HCT116 (cell line): ENCODE measurements around the gene ARHGEF16. TPM values are rescaled to one million over a fixed set of nuclear protein-coding genes. Genes with fewer than 3 reads are reported as not detected.

Experiments used
- ATAC-seq: fragments of 200-7000 bp; cut with Tn5 transposase; 2 replicates; pipeline ENCODE4 v1.9.1; 2020; ENCODE audit warnings: mild to moderate bottlenecking, moderate library complexity
- BruUV-seq: library from RNA; stranded (reverse); fragments of 400-500 nt; replicated peaks from 2 replicates; lab custom pipeline; 2021; lab: Mats Ljungman, UMichigan
- CTCF ChIA-PET: fragments of 300-600 bp; sonication (Branson Sonifier 250); formaldehyde crosslinking; loops from one replicate; lab custom pipeline; 2021; ENCODE audit warnings: antibody characterized with exemption; lab: Charles Lee
- POLR2A ChIA-PET: fragments of 300-600, 350-600 bp; sonication (Branson Sonifier 250); formaldehyde crosslinking; loops from one replicate; lab custom pipeline; 2021; ENCODE audit warnings: antibody characterized with exemption; lab: Charles Lee
- RAD21 ChIA-PET, 2 experiments: fragments of 300-600 bp; sonication (Branson Sonifier 250); formaldehyde crosslinking; loops; one replicate each; lab custom pipeline; 2023; ENCODE audit warnings: low total read pairs in 2 of 2; ENCODE audit not compliant: uncharacterized antibody in 2 of 2, unreplicated experiment in 2 of 2, low non-redundant PET in 1 of 2; lab: Charles Lee
- DNase-seq: peaks from one replicate; pipeline ENCODE4 v3.0.0-alpha.2; 2010; ENCODE audit warnings: low read depth, low spot score
- H2AFZ ChIP-seq: fragments of 200-600 bp; shearing (Covaris generic), sonication (generic); 2 replicates; pipeline ENCODE4 v1.6.1; 2017; ENCODE audit warnings: low read depth, mixed run types, mixed read lengths, antibody characterized with exemption, low read length; ENCODE audit not compliant: poor library complexity, severe bottlenecking
- H3K27ac ChIP-seq: 2 replicates; pipeline ENCODE4 v1.5.1; 2012; ENCODE audit warnings: low read depth, low read length
- H3K27me3 ChIP-seq: fragments of 200-600 bp; sonication (generic); 2 replicates; pipeline ENCODE4 v1.6.1; 2016; ENCODE audit warnings: mixed run types, low read length, mixed read lengths; ENCODE audit not compliant: insufficient read depth
- H3K36me3 ChIP-seq, 2 experiments: fragments of 200-500 bp in 1 of 2; fragments of 200-600 bp in 1 of 2; sonication (Bioruptor generic) in 1 of 2; sonication (generic) in 1 of 2; 2 replicates each; pipeline versions ENCODE4 v1.5.1 to v1.6.1; 2014 to 2016; ENCODE audit warnings: low read length in 2 of 2, inconsistent platforms in 1 of 2, mixed read lengths in 1 of 2, mixed run types in 1 of 2; ENCODE audit not compliant: insufficient read depth in 2 of 2, control insufficient read depth in 1 of 2
- H3K4me1 ChIP-seq, 2 experiments: fragments of 200-600 bp in 1 of 2; sonication (generic) in 1 of 2; 2 replicates each; pipeline versions ENCODE4 v1.5.1 to v1.6.1; 2012 to 2017; ENCODE audit warnings: low read length in 2 of 2, inconsistent platforms in 1 of 2, mild to moderate bottlenecking in 1 of 2, mixed read lengths in 1 of 2, mixed run types in 1 of 2, moderate library complexity in 1 of 2; ENCODE audit not compliant: insufficient read depth in 2 of 2, control insufficient read depth in 1 of 2
- H3K4me2 ChIP-seq: fragments of 200-600 bp; sonication (generic); 2 replicates; pipeline ENCODE4 v1.6.1; 2017; ENCODE audit warnings: mixed run types, low read length, mixed read lengths
- H3K4me3 ChIP-seq, 2 experiments: fragments of 200-600 bp in 1 of 2; sonication (generic) in 1 of 2; replicated peaks in 1 of 2; 2 replicates each; pipeline ENCODE4 v1.5.1; 2011 to 2016; ENCODE audit warnings: low read length in 2 of 2, control low read depth in 1 of 2, low read depth in 1 of 2, mild to moderate bottlenecking in 1 of 2, mixed read lengths in 1 of 2, mixed run types in 1 of 2
- H3K79me2 ChIP-seq: fragments of 200-600 bp; sonication (generic); 2 replicates; pipeline ENCODE4 v1.6.1; 2017; ENCODE audit warnings: mild to moderate bottlenecking, mixed run types, low read length, moderate library complexity, mixed read lengths; ENCODE audit not compliant: insufficient read depth
- H3K9ac ChIP-seq: fragments of 200-600 bp; sonication (generic); 2 replicates; pipeline ENCODE4 v1.6.1; 2016; ENCODE audit warnings: low read length, mixed read lengths
- H3K9me2 ChIP-seq: fragments of 200-600 bp; sonication (generic), shearing (Covaris generic); 2 replicates; pipeline ENCODE4 v1.6.1; 2017; ENCODE audit warnings: mixed run types, mild to moderate bottlenecking, moderate library complexity; ENCODE audit not compliant: insufficient read depth
- H3K9me3 ChIP-seq, 2 experiments: fragments of 200-500 bp in 1 of 2; fragments of 200-600 bp in 1 of 2; sonication (Bioruptor generic) in 1 of 2; sonication (generic) in 1 of 2; 2 replicates each; pipeline ENCODE4 v1.6.1; 2014 to 2017; ENCODE audit warnings: low read length in 2 of 2, mixed read lengths in 2 of 2, inconsistent platforms in 1 of 2, low read depth in 1 of 2, mild to moderate bottlenecking in 1 of 2, mixed run types in 1 of 2, moderate library complexity in 1 of 2; ENCODE audit not compliant: control insufficient read depth in 1 of 2, insufficient read depth in 1 of 2
- H4K20me1 ChIP-seq: fragments of 200-600 bp; sonication (generic), shearing (Covaris generic); 2 replicates; pipeline ENCODE4 v1.6.1; 2017; ENCODE audit warnings: mixed run types, mild to moderate bottlenecking, moderate library complexity; ENCODE audit not compliant: insufficient read depth
- ATF3 ChIP-seq: IDR thresholded peaks from 2 replicates; pipeline ENCODE4 v1.6.1; 2012
- CEBPB ChIP-seq: IDR thresholded peaks from 2 replicates; pipeline ENCODE4 v1.6.1; 2012; ENCODE audit warnings: low read depth
- EGR1 ChIP-seq: IDR thresholded peaks from 2 replicates; pipeline ENCODE4 v1.6.1; 2012; ENCODE audit warnings: low read depth
- ELF1 ChIP-seq: IDR thresholded peaks from 2 replicates; pipeline ENCODE4 v1.6.1; 2012; ENCODE audit warnings: low read depth, borderline replicate concordance
- EZH2 ChIP-seq: fragments of 200-600 bp; sonication (generic); IDR thresholded peaks from 2 replicates; pipeline ENCODE4 v1.6.1; 2017; ENCODE audit warnings: antibody characterized with exemption, mixed run types
- EZH2phosphoT487 ChIP-seq: fragments of 200-600 bp; IDR thresholded peaks from 2 replicates; pipeline ENCODE4 v1.6.1; 2018; ENCODE audit warnings: antibody characterized with exemption, borderline replicate concordance
- JUND ChIP-seq: IDR thresholded peaks from 2 replicates; pipeline ENCODE4 v1.6.1; 2012
- MAX ChIP-seq: IDR thresholded peaks from 2 replicates; pipeline ENCODE4 v1.6.1; 2012
- POLR2A ChIP-seq: IDR thresholded peaks from 2 replicates; pipeline ENCODE4 v1.7.0; 2011; ENCODE audit warnings: borderline replicate concordance; ENCODE audit not compliant: insufficient read depth, insufficient read length; ENCODE audit errors: extremely low read depth
- POLR2AphosphoS5 ChIP-seq: IDR thresholded peaks from 2 replicates; pipeline ENCODE4 v1.6.1; 2011; ENCODE audit warnings: mild to moderate bottlenecking, low read depth, low read length, moderate library complexity
- RAD21 ChIP-seq: IDR thresholded peaks from 2 replicates; pipeline ENCODE4 v1.6.1; 2012; ENCODE audit warnings: low read depth, mild to moderate bottlenecking
- TCF7L2 ChIP-seq: IDR thresholded peaks from 2 replicates; pipeline ENCODE4 v1.7.0; 2011; ENCODE audit warnings: borderline replicate concordance, inconsistent platforms; ENCODE audit not compliant: insufficient read depth, insufficient read length; ENCODE audit errors: extremely low read depth
- intact Hi-C: fragments of 100-400 bp; cut with micrococcal nuclease; formaldehyde crosslinking; loops from 2 replicates; pipeline ENCODE4 v1.10.0; 2022
- total RNA-seq: library from RNA; stranded (reverse); gene quantifications from one replicate; pipeline ENCODE4 v1.2.1, GENCODE V29; 2021; ENCODE audit not compliant: unreplicated experiment
- TF ChIP-seq, protein P1 (sequence below), 3 experiments: fragments of 200-600 bp in 1 of 3; sonication (generic) in 1 of 3; IDR thresholded peaks in 2 of 3; conservative IDR thresholded peaks in 1 of 3; 2 replicates each; pipeline ENCODE4 v1.5.1; 2012 to 2017; ENCODE audit warnings: low read depth in 2 of 3, low read length in 2 of 3, antibody characterized with exemption in 1 of 3, borderline replicate concordance in 1 of 3, control low read depth in 1 of 3, mild to moderate bottlenecking in 1 of 3, mixed read lengths in 1 of 3, mixed run types in 1 of 3, moderate library complexity in 1 of 3; ENCODE audit not compliant: insufficient read depth in 1 of 3

Gene ARHGEF16
- total RNA-seq, 1 experiment from 2014 or later, result 37.4 TPM

GRCh38 chr1:3502641-3503524 lies 48.4 kb downstream of the ARHGEF16 start:
- no peaks in the 10 kb centered on the region for H3K79me2 ChIP-seq
- no peaks in the 10 kb centered on the region for H3K36me3 ChIP-seq
- peaks cover 6 to 33% of the 10 kb centered on the region in 2 experiments; a peak in 2 of 4 replicates for H3K4me1 ChIP-seq
- no TSS peak for BruUV-seq
- no peak overlapping the region for H3K4me3 ChIP-seq
- no peak for TF ChIP-seq JUND
- TF ChIP-seq ATF3, result no peak
- TF ChIP-seq CEBPB, result no peak
- TF ChIP-seq POLR2AphosphoS5, result no peak
- TF ChIP-seq, protein P1, sequence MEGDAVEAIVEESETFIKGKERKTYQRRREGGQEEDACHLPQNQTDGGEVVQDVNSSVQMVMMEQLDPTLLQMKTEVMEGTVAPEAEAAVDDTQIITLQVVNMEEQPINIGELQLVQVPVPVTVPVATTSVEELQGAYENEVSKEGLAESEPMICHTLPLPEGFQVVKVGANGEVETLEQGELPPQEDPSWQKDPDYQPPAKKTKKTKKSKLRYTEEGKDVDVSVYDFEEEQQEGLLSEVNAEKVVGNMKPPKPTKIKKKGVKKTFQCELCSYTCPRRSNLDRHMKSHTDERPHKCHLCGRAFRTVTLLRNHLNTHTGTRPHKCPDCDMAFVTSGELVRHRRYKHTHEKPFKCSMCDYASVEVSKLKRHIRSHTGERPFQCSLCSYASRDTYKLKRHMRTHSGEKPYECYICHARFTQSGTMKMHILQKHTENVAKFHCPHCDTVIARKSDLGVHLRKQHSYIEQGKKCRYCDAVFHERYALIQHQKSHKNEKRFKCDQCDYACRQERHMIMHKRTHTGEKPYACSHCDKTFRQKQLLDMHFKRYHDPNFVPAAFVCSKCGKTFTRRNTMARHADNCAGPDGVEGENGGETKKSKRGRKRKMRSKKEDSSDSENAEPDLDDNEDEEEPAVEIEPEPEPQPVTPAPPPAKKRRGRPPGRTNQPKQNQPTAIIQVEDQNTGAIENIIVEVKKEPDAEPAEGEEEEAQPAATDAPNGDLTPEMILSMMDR (IDR thresholded peaks at IDR 0.05 in 2 of 3, conservative IDR thresholded peaks at IDR 0.05 in 1 of 3; ENCODE audit: borderline replicate concordance in 1 of 3, insufficient read depth in 1 of 3, low read depth in 2 of 3, low read length in 2 of 3), result no peak
- no peak for TF ChIP-seq EZH2phosphoT487
- no peak for TF ChIP-seq MAX
- no peak for TF ChIP-seq POLR2A
- TF ChIP-seq TCF7L2, result no peak
- TF ChIP-seq EGR1, result no peak
- TF ChIP-seq EZH2, result no peak
- no peak for TF ChIP-seq RAD21
- TF ChIP-seq ELF1, result no peak
- TF ChIP-seq, all 23 proteins: peak for 0
- CTCF ChIA-PET, result no interaction called here
- intact Hi-C loops, result no loop called here
- H3K27ac ChIP-seq, result no peak overlapping the region
- H3K9me3 ChIP-seq, result no peaks in the 10 kb centered on the region
- POLR2A ChIA-PET, result interaction anchor here (0.9 kb wide), 1 partner anchor 116 kb away, joined by 3 read pairs; no protein-coding TSS in a partner anchor
- H3K9ac ChIP-seq, result no peak overlapping the region
- DNase-seq, result no peak
- H3K4me2 ChIP-seq, result peak overlapping the region; percentile 61; the same call in 1 of the 2 replicates
- no peaks in the 10 kb centered on the region for H3K27me3 ChIP-seq
- H3K9me2 ChIP-seq, result no peaks in the 10 kb centered on the region
- no peak for ATAC-seq
- no peak overlapping the region for H2AFZ ChIP-seq
- RAD21 ChIA-PET, result no interaction called here
- H4K20me1 ChIP-seq, result no peaks in the 10 kb centered on the region
